ENCODE results near the gene TGFA. TPM values are rescaled to one million over a fixed set of nuclear protein-coding genes. Genes with fewer than 3 reads are reported as not detected.

Gene TGFA
- total RNA-seq, 1 experiment from 2014 or later = 1.7 TPM

GRCh38 chr2:70580352-70580751 lies 26.7 kb upstream of the TGFA start:
- ATAC-seq = no peak
- Histone ChIP-seq H3K9me3 (ENCODE audit: control insufficient read depth, insufficient read depth, low read depth, low read length) (no peaks in the 10 kb centered on the region; the same call in 1 of the 2 replicates), H3K4me1 (ENCODE audit: control insufficient read depth, insufficient read depth, low read length) (no peaks in the 10 kb centered on the region), H3K27me3 (ENCODE audit: control insufficient read depth, insufficient read depth, low read length) (peaks cover 12% of the 10 kb centered on the region), H3K36me3 (ENCODE audit: control insufficient read depth, insufficient read depth, low read length) (no peaks in the 10 kb centered on the region), H3K4me3 (ENCODE audit: low read depth in 2 of 2, low read length in 2 of 2) (no peak overlapping the region), H3K27ac (ENCODE audit: low read length) (no peak overlapping the region)
- no peak for DNase-seq (ENCODE audit: low read depth, low spot score)
- in situ Hi-C loops (cut with HindIII; ENCODE audit: low pct_unique_long_range_greater_than_20kb, low sequenced_read_pairs) = no loop called here
- no TSS peak for BruUV-seq (replicated peaks)
- TF ChIP-seq SIN3A (IDR thresholded peaks at IDR 0.05; ENCODE audit: borderline replicate concordance, insufficient read depth, low read depth, low read length) = no peak
- TF ChIP-seq CTCF (IDR thresholded peaks at IDR 0.05) = no peak
- TF ChIP-seq REST (IDR thresholded peaks at IDR 0.05; ENCODE audit: insufficient read depth in 1 of 2, low read depth in 2 of 2, low read length in 1 of 2) = no peak
- no peak for TF ChIP-seq TCF7L2 (IDR thresholded peaks at IDR 0.05; ENCODE audit: low read depth, low read length)
- no peak for TF ChIP-seq POLR2AphosphoS5 (IDR thresholded peaks at IDR 0.05; ENCODE audit: low read depth, low read length)
- POLR2A ChIA-PET = no interaction called here
- CTCF ChIA-PET = no interaction called here
- intact Hi-C loops (cut with micrococcal nuclease; ENCODE audit: unreplicated experiment) = no loop called here

- intact Hi-C loops (cut with micrococcal nuclease; ENCODE audit: unreplicated experiment) (no loop called here), in situ Hi-C loops (cut with HindIII; ENCODE audit: low pct_unique_long_range_greater_than_20kb, low sequenced_read_pairs) (no loop called here)
- H3K4me3 ChIP-seq (ENCODE audit: low read depth in 2 of 2, low read length in 2 of 2) = no peak overlapping the region
- no peak for DNase-seq (ENCODE audit: low read depth, low spot score)
- H3K27ac ChIP-seq (ENCODE audit: low read length) = no peak overlapping the region
- no peak for ATAC-seq
- POLR2A ChIA-PET = no interaction called here
- peaks cover 36% of the 10 kb centered on the region for H3K27me3 ChIP-seq (ENCODE audit: control insufficient read depth, insufficient read depth, low read length)
- CTCF ChIA-PET = no interaction called here
- H3K4me1 ChIP-seq (ENCODE audit: control insufficient read depth, insufficient read depth, low read length) = no peaks in the 10 kb centered on the region
- no TSS peak for BruUV-seq (replicated peaks)
- no peak for TF ChIP-seq TCF7L2 (IDR thresholded peaks at IDR 0.05; ENCODE audit: low read depth, low read length)
- no peaks in the 10 kb centered on the region; the same call in 1 of the 2 replicates for H3K9me3 ChIP-seq (ENCODE audit: control insufficient read depth, insufficient read depth, low read depth, low read length)
- no peaks in the 10 kb centered on the region for H3K36me3 ChIP-seq (ENCODE audit: control insufficient read depth, insufficient read depth, low read length)
Observed at GRCh38 chr2:70574618-70575017, 21.0 kb upstream of the TGFA start.

GRCh38 chr2:70574109-70574508 lies 20.5 kb upstream of the TGFA start:
- ChIA-PET POLR2A (no interaction called here), CTCF (no interaction called here)
- in situ Hi-C loops (cut with HindIII; ENCODE audit: low pct_unique_long_range_greater_than_20kb, low sequenced_read_pairs) = no loop called here
- Histone ChIP-seq H3K27ac (ENCODE audit: low read length) (no peak overlapping the region), H3K4me1 (ENCODE audit: control insufficient read depth, insufficient read depth, low read length) (no peaks in the 10 kb centered on the region), H3K27me3 (ENCODE audit: control insufficient read depth, insufficient read depth, low read length) (peaks cover 33% of the 10 kb centered on the region), H3K36me3 (ENCODE audit: control insufficient read depth, insufficient read depth, low read length) (no peaks in the 10 kb centered on the region), H3K9me3 (ENCODE audit: control insufficient read depth, insufficient read depth, low read depth, low read length) (no peaks in the 10 kb centered on the region; the same call in 1 of the 2 replicates), H3K4me3 (ENCODE audit: low read depth in 2 of 2, low read length in 2 of 2) (no peak overlapping the region)
- ATAC-seq (no peak), DNase-seq (ENCODE audit: low read depth, low spot score) (no peak)
- no TSS peak for BruUV-seq (replicated peaks)
- TF ChIP-seq POLR2AphosphoS5 (IDR thresholded peaks at IDR 0.05; ENCODE audit: low read depth, low read length) (no peak), SIN3A (IDR thresholded peaks at IDR 0.05; ENCODE audit: borderline replicate concordance, insufficient read depth, low read depth, low read length) (no peak), TCF7L2 (IDR thresholded peaks at IDR 0.05; ENCODE audit: low read depth, low read length) (no peak), CTCF (IDR thresholded peaks at IDR 0.05) (no peak), REST (IDR thresholded peaks at IDR 0.05; ENCODE audit: insufficient read depth in 1 of 2, low read depth in 2 of 2, low read length in 1 of 2) (no peak)
- intact Hi-C loops (cut with micrococcal nuclease; ENCODE audit: unreplicated experiment) = no loop called here
